H1 (cell line): Measurements from ENCODE around the gene CBLL1. TPM values are rescaled to one million over a fixed set of nuclear protein-coding genes. Genes with fewer than 3 reads are reported as not detected.

Experiments used
- CTCF ChIA-PET: fragments of 300-600 bp; sonication (Branson Sonifier 250); formaldehyde crosslinking; loops from one replicate; lab custom pipeline; 2021; ENCODE audit not compliant: partially characterized antibody; lab: Charles Lee
- POLR2A ChIA-PET: fragments of 300-600 bp; sonication (Branson Sonifier 250); formaldehyde crosslinking; loops from one replicate; lab custom pipeline; 2021; ENCODE audit warnings: inconsistent platforms; ENCODE audit not compliant: partially characterized antibody; lab: Charles Lee
- DNase-seq, 2 experiments: peaks; one replicate each; pipeline versions ENCODE4 v3.0.0 to v3.0.0-alpha.2; 2010 to 2022; ENCODE audit warnings: low spot score in 2 of 2, low read depth in 1 of 2, mixed read lengths in 1 of 2
- FAIRE-seq: peaks from 2 replicates; lab custom pipeline; 2011; peaks lifted over from hg19 to GRCh38; lab: Jason Lieb, UNC
- H2AFZ ChIP-seq: 2 replicates; pipeline ENCODE4 v1.8.1; 2012; ENCODE audit warnings: low read length, inconsistent platforms
- H2AK5ac ChIP-seq: 2 replicates; pipeline ENCODE4 v1.6.1; 2013; ENCODE audit warnings: low read depth, low read length
- H2BK120ac ChIP-seq: replicated peaks from 2 replicates; pipeline ENCODE3; 2013; ENCODE audit warnings: low read depth, low read length, inconsistent platforms
- H2BK12ac ChIP-seq: 2 replicates; pipeline ENCODE4 v1.6.1; 2013; ENCODE audit warnings: low read depth, low read length
- H2BK15ac ChIP-seq: 2 replicates; pipeline ENCODE4 v1.6.1; 2013; ENCODE audit warnings: low read length
- H2BK20ac ChIP-seq: 2 replicates; pipeline ENCODE4 v1.6.1; 2013; ENCODE audit warnings: low read length
- H2BK5ac ChIP-seq: 2 replicates; pipeline ENCODE4 v1.6.1; 2013; ENCODE audit warnings: low read depth, low read length
- H3K14ac ChIP-seq: 2 replicates; pipeline ENCODE4 v1.6.1; 2013; ENCODE audit warnings: inconsistent platforms; ENCODE audit not compliant: insufficient read length
- H3K18ac ChIP-seq: 2 replicates; pipeline ENCODE4 v1.6.1; 2013; ENCODE audit warnings: low read length; ENCODE audit errors: extremely low read depth
- H3K23ac ChIP-seq: 2 replicates; pipeline ENCODE4 v1.6.1; 2013; ENCODE audit warnings: inconsistent platforms; ENCODE audit not compliant: insufficient read length
- H3K23me2 ChIP-seq: 2 replicates; pipeline ENCODE4 v1.6.1; 2013; ENCODE audit warnings: low read depth, low read length
- H3K27ac ChIP-seq: 2 replicates; pipeline ENCODE4 v1.6.1; 2011; ENCODE audit warnings: low read depth, low read length, inconsistent platforms
- H3K27me3 ChIP-seq, 4 experiments: replicated peaks in 1 of 4; 1 replicate in 1 of 4; 2 replicates in 3 of 4; pipeline versions ENCODE4 v1.6.1 to v1.8.1; 2011 to 2013; ENCODE audit warnings: low read length in 3 of 4, mild to moderate bottlenecking in 3 of 4, inconsistent platforms in 2 of 4, mixed read lengths in 2 of 4, moderate library complexity in 1 of 4; ENCODE audit not compliant: control insufficient read depth in 3 of 4, insufficient read depth in 3 of 4; ENCODE audit errors: extremely low read depth in 1 of 4
- H3K36me3 ChIP-seq, 4 experiments: 2 replicates each; pipeline versions ENCODE4 v1.6.1 to v1.8.1; 2011 to 2013; ENCODE audit warnings: mild to moderate bottlenecking in 4 of 4, low read length in 3 of 4, moderate library complexity in 2 of 4, control low read depth in 1 of 4, inconsistent platforms in 1 of 4; ENCODE audit not compliant: insufficient read depth in 4 of 4, control insufficient read depth in 2 of 4
- H3K4ac ChIP-seq: replicated peaks from 2 replicates; pipeline ENCODE3; 2013; ENCODE audit warnings: low read length, low read depth, mixed read lengths, inconsistent platforms; ENCODE audit not compliant: insufficient read length
- H3K4me1 ChIP-seq, 4 experiments: replicated peaks in 1 of 4; 1 replicate in 1 of 4; 2 replicates in 3 of 4; pipeline versions ENCODE4 v1.6.1 to v1.8.1; 2011 to 2013; ENCODE audit warnings: low read length in 3 of 4, inconsistent platforms in 2 of 4, mixed read lengths in 1 of 4; ENCODE audit not compliant: insufficient read depth in 4 of 4, control insufficient read depth in 3 of 4
- H3K4me2 ChIP-seq, 2 experiments: 2 replicates each; pipeline versions ENCODE4 v1.6.1 to v1.8.1; 2011 to 2013; ENCODE audit warnings: low read depth in 2 of 2, low read length in 2 of 2, control low read depth in 1 of 2, inconsistent platforms in 1 of 2, mild to moderate bottlenecking in 1 of 2; ENCODE audit not compliant: insufficient read depth in 1 of 2
- H3K4me3 ChIP-seq, 4 experiments: fragments of 200-600, 300-600 bp in 1 of 4; sonication (generic), shearing (Covaris generic), sonication (Bioruptor Twin) in 1 of 4; 2 replicates each; pipeline versions ENCODE4 v1.5.1 to v1.8.1; 2011 to 2016; ENCODE audit warnings: low read length in 4 of 4, low read depth in 3 of 4, control low read depth in 2 of 4, inconsistent platforms in 2 of 4, mild to moderate bottlenecking in 2 of 4, mixed read lengths in 1 of 4, moderate library complexity in 1 of 4; ENCODE audit not compliant: insufficient read depth in 2 of 4; ENCODE audit errors: extremely low read depth in 1 of 4
- H3K56ac ChIP-seq: replicated peaks from 2 replicates; pipeline ENCODE3; 2013; ENCODE audit warnings: low read depth, mild to moderate bottlenecking, mixed read lengths, low read length, inconsistent platforms; ENCODE audit not compliant: insufficient read length
- H3K79me1 ChIP-seq: 2 replicates; pipeline ENCODE4 v1.6.1; 2013; ENCODE audit warnings: low read depth, low read length, control low read depth
- H3K79me2 ChIP-seq, 2 experiments: 2 replicates each; pipeline versions ENCODE4 v1.6.1 to v1.8.1; 2012 to 2013; ENCODE audit warnings: low read length in 2 of 2, mild to moderate bottlenecking in 2 of 2, inconsistent platforms in 1 of 2; ENCODE audit not compliant: insufficient read depth in 2 of 2, control insufficient read depth in 1 of 2
- H3K9ac ChIP-seq, 4 experiments: replicated peaks in 1 of 4; 1 replicate in 1 of 4; 2 replicates in 3 of 4; pipeline versions ENCODE4 v1.6.1 to v1.8.1; 2011 to 2013; ENCODE audit warnings: low read depth in 3 of 4, low read length in 3 of 4, control low read depth in 2 of 4, mild to moderate bottlenecking in 2 of 4, moderate library complexity in 2 of 4, inconsistent platforms in 1 of 4; ENCODE audit errors: extremely low read depth in 1 of 4
- H3K9me3 ChIP-seq, 2 experiments: 2 replicates each; pipeline versions ENCODE4 v1.6.1 to v1.8.1; 2012 to 2013; ENCODE audit warnings: mild to moderate bottlenecking in 2 of 2, moderate library complexity in 2 of 2, control low read depth in 1 of 2, inconsistent platforms in 1 of 2, low read depth in 1 of 2, low read length in 1 of 2, mixed read lengths in 1 of 2; ENCODE audit not compliant: insufficient read depth in 2 of 2
- H4K20me1 ChIP-seq, 2 experiments: replicated peaks in 1 of 2; 2 replicates each; pipeline versions ENCODE3 to v1.8.1; 2011 to 2013; ENCODE audit warnings: inconsistent platforms in 2 of 2, low read length in 2 of 2, mild to moderate bottlenecking in 1 of 2; ENCODE audit not compliant: insufficient read depth in 2 of 2, control insufficient read depth in 1 of 2
- H4K5ac ChIP-seq: 2 replicates; pipeline ENCODE4 v1.6.1; 2013; ENCODE audit warnings: low read length, low read depth, mixed read lengths, inconsistent platforms; ENCODE audit not compliant: insufficient read length
- H4K8ac ChIP-seq: 2 replicates; pipeline ENCODE4 v1.8.0; 2013; ENCODE audit warnings: mild to moderate bottlenecking, moderate library complexity, low read length, inconsistent platforms; ENCODE audit not compliant: insufficient read depth; ENCODE audit errors: extremely low read depth
- H4K91ac ChIP-seq: replicated peaks from 2 replicates; pipeline ENCODE3; 2013; ENCODE audit warnings: low read length, mixed read lengths, inconsistent platforms; ENCODE audit not compliant: insufficient read length
- BCL11A ChIP-seq, 2 experiments: IDR thresholded peaks; one replicate each; pipeline ENCODE4 v1.6.1; 2011; ENCODE audit warnings: low read depth in 2 of 2, low read length in 2 of 2, mild to moderate bottlenecking in 2 of 2
- WGBS, 2 experiments: shearing (Covaris generic) in 1 of 2; methylation state at CpG; one replicate each; pipeline versions ENCODE4 v1.1.6 to v1.1.7; 2013 to 2015; ENCODE audit warnings: low lambda C conversion rate in 2 of 2, mixed read lengths in 2 of 2, inconsistent platforms in 1 of 2, low coverage in 1 of 2, missing lambda C conversion rate in 1 of 2; ENCODE audit not compliant: insufficient replicate concordance in 2 of 2, insufficient coverage in 1 of 2, insufficient read length in 1 of 2; ENCODE audit errors: extremely low coverage in 1 of 2, missing lambda C conversion rate in 1 of 2; 5-methylcytosine and 5-hydroxymethylcytosine counted together
- polyA plus RNA-seq, 7 experiments: library from polyadenylated mRNA; depleted of rRNA in 3 of 7; stranded (reverse) in 5 of 7; unstranded in 2 of 7; fragments of >200 nt in 5 of 7; fragments of 200-250 nt in 2 of 7; gene quantifications; 1 replicate in 5 of 7; 2 replicates in 1 of 7; 4 replicates in 1 of 7; pipeline versions ENCODE4 v1.2.1 to v1.2.3, GENCODE V29; 2011 to 2013; ENCODE audit warnings: missing spikeins in 2 of 7, mixed read lengths in 2 of 7
- total RNA-seq: library from RNA; stranded (reverse); fragmentation: NEBNext Ultra II Directional; extraction: Animal tissue kit (Norgen Biotek cat#: 25700); gene quantifications from 2 replicates; pipeline ENCODE4 v1.2.1, GENCODE V29; 2021

Gene CBLL1
- total and polyA plus RNA-seq, 2 of the 8 experiments (the other 6 are each of a cell fraction or from before 2014, with no cell fraction given), result 27.0 to 34.0 TPM

DNA sequence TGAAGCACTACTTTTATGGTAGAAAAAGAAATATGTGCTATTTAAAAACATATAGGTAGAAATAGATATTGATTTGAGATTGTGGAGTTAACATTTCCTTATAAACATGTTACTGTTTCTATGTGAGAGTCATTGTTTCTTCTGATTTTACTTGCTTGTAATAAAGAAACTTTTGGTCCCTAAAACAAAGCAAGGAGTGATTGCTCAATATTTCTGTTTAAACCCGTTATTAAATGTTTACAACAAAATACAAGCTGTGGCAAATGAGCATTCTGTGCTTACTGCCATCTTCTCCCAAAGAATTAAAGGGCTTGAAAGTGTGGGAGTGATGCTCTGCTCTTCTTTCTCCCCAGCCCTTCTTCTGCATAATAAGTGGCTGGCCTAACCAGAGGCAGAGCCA lies 22.7 kb upstream of the CBLL1 start:
- Histone ChIP-seq H3K23me2 (no peaks in the 10 kb centered on the region), H3K9ac (no peak overlapping the region), H2BK15ac (no peak overlapping the region), H2BK20ac (no peak overlapping the region), H4K5ac (no peak overlapping the region), H3K79me2 (no peaks in the 10 kb centered on the region), H3K79me1 (no peaks in the 10 kb centered on the region), H4K8ac (no peak overlapping the region), H2BK12ac (no peak overlapping the region), H2BK5ac (no peak overlapping the region), H2AK5ac (no peak overlapping the region), H2BK120ac (no peak overlapping the region), H3K56ac (no peak overlapping the region), H3K4ac (no peak overlapping the region), H4K20me1 (no peaks in the 10 kb centered on the region), H3K4me1 (no peaks in the 10 kb centered on the region), H3K23ac (no peak overlapping the region), H3K9me3 (no peaks in the 10 kb centered on the region), H2AFZ (no peak overlapping the region), H3K36me3 (no peaks in the 10 kb centered on the region), H3K18ac (no peak overlapping the region), H4K91ac (no peak overlapping the region), H3K27me3 (no peaks in the 10 kb centered on the region), H3K4me2 (no peak overlapping the region), H3K14ac (no peak overlapping the region), H3K4me3 (no peak overlapping the region), H3K27ac (no peak overlapping the region)
- FAIRE-seq (no peak), DNase-seq (no peak)
- ChIA-PET CTCF (interaction anchor here (1.5 to 2.2 kb wide), 2 partner anchors 17 to 258 kb away, joined by 3 to 9 read pairs; no protein-coding TSS in a partner anchor), POLR2A (no interaction called here)
- no peak for TF ChIP-seq BCL11A (IDR thresholded peaks at IDR 0.05; ENCODE audit: low read depth in 2 of 2, low read length in 2 of 2)
- WGBS, 2 experiments, result 68% methylated on average over 1 of the region's 1 CpG; no CpG with 5 or more reads in 1 of the 2 experiments
